ENCODE measurements around the gene MMS22L.

Gene MMS22L

DNA sequence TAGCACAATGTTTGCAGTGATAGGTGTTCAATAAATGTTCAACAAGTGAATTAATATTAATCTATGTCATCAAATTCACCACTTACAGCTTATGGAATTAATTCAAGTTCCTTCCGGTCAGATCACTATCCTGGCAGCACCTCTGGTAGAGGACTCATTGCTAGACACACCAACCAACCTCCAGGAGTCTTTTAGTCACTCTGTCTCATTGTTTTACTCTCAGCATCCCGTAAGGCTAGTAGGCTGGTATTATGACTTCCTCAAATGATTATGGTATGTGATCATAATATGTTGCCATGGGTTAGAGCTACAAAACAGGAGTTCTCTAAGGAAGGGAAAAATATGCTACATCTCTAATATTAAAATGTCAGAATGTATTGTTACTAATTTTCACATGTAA lies 21.7 kb upstream of the MMS22L start:
- Histone ChIP-seq H3K27ac (ENCODE audit: low read depth, low read length) (no peak overlapping the region), H3F3A (ENCODE audit: insufficient read depth) (no peaks in the 10 kb centered on the region), H4K20me1 (ENCODE audit: low read depth, low read length) (no peaks in the 10 kb centered on the region), H3K79me2 (ENCODE audit: insufficient read depth, low read length) (no peaks in the 10 kb centered on the region), H3K4me3 (ENCODE audit: insufficient read depth, low read length, poor library complexity, severe bottlenecking) (no peak overlapping the region), H3K36me3 (ENCODE audit: low read length) (no peaks in the 10 kb centered on the region), H3K9me2 (replicated peaks; ENCODE audit: insufficient read depth, low read length) (no peaks in the 10 kb centered on the region), H3K9ac (ENCODE audit: low read length) (no peak overlapping the region), H3K4me2 (ENCODE audit: low read depth, low read length, poor library complexity, severe bottlenecking) (no peak overlapping the region), H3K9me3 (ENCODE audit: insufficient read depth, low read length) (no peaks in the 10 kb centered on the region), H3K27me3 (ENCODE audit: low read length) (no peaks in the 10 kb centered on the region), H2AFZ (ENCODE audit: low read depth, low read length, severe bottlenecking) (no peak overlapping the region)
- TF ChIP-seq CTCF (IDR thresholded peaks at IDR 0.05; ENCODE audit: insufficient read depth, low read length, poor library complexity, severe bottlenecking): no peak
- TF ChIP-seq EZH2phosphoT487 (conservative IDR thresholded peaks at IDR 0.05; ENCODE audit: low read length): no peak

- no peaks in the 10 kb centered on the region for H3F3A ChIP-seq (ENCODE audit: insufficient read depth)
- no peaks in the 10 kb centered on the region for H3K27me3 ChIP-seq (ENCODE audit: low read length)
- H3K79me2 ChIP-seq (ENCODE audit: insufficient read depth, low read length): no peaks in the 10 kb centered on the region
- peaks cover 3% of the 10 kb centered on the region; the same call in 1 of the 2 replicates for H3K9me3 ChIP-seq (ENCODE audit: insufficient read depth, low read length)
- no peaks in the 10 kb centered on the region for H4K20me1 ChIP-seq (ENCODE audit: low read depth, low read length)
- H3K4me2 ChIP-seq (ENCODE audit: low read depth, low read length, poor library complexity, severe bottlenecking): no peak overlapping the region
- TF ChIP-seq CTCF (IDR thresholded peaks at IDR 0.05; ENCODE audit: insufficient read depth, low read length, poor library complexity, severe bottlenecking) (no peak), EZH2phosphoT487 (conservative IDR thresholded peaks at IDR 0.05; ENCODE audit: low read length) (no peak)
- H3K4me3 ChIP-seq (ENCODE audit: insufficient read depth, low read length, poor library complexity, severe bottlenecking): no peak overlapping the region
- H3K9ac ChIP-seq (ENCODE audit: low read length): no peak overlapping the region
- H2AFZ ChIP-seq (ENCODE audit: low read depth, low read length, severe bottlenecking): no peak overlapping the region
- no peak overlapping the region for H3K27ac ChIP-seq (ENCODE audit: low read depth, low read length)
- no peaks in the 10 kb centered on the region for H3K9me2 ChIP-seq (replicated peaks; ENCODE audit: insufficient read depth, low read length)
- H3K36me3 ChIP-seq (ENCODE audit: low read length): no peaks in the 10 kb centered on the region
These were observed 11.4 kb upstream of the MMS22L start for GRCh38 chr6:97294451-97294850.

DNA sequence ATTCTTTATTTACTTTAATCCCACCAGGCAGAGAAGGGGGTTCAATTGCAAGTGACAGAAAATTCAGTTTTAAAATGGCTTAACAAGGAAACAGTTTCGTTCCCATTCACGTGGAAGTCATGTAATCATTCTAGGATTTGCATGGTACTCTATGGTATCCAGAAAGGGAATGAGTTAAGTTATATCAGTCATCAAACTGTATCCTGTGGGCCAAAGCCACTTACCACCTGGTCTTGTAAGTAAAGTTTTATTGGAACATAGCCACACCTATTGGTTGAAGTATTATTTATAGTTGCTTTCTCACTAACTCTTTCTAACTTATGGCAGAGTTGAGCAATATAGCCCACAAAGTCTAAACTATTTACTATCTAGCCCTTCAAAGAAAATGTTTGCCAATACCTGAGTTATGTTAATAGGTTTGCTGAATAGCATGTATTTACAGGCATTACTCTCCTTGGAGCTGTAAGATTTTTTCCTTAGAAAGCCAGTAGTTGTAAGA lies 10.2 kb upstream of the MMS22L start:
- H3K4me3 ChIP-seq (ENCODE audit: insufficient read depth, low read length, poor library complexity, severe bottlenecking): no peak overlapping the region
- H2AFZ ChIP-seq (ENCODE audit: low read depth, low read length, severe bottlenecking): no peak overlapping the region
- H3K27me3 ChIP-seq (ENCODE audit: low read length): no peaks in the 10 kb centered on the region
- no peak overlapping the region for H3K4me2 ChIP-seq (ENCODE audit: low read depth, low read length, poor library complexity, severe bottlenecking)
- no peak overlapping the region for H3K27ac ChIP-seq (ENCODE audit: low read depth, low read length)
- no peaks in the 10 kb centered on the region for H3F3A ChIP-seq (ENCODE audit: insufficient read depth)
- H3K9ac ChIP-seq (ENCODE audit: low read length): no peak overlapping the region
- H3K9me2 ChIP-seq (replicated peaks; ENCODE audit: insufficient read depth, low read length): no peaks in the 10 kb centered on the region
- H3K79me2 ChIP-seq (ENCODE audit: insufficient read depth, low read length): no peaks in the 10 kb centered on the region
- H3K9me3 ChIP-seq (ENCODE audit: insufficient read depth, low read length): peaks cover 6% of the 10 kb centered on the region; the same call in 1 of the 2 replicates
- no peaks in the 10 kb centered on the region for H3K36me3 ChIP-seq (ENCODE audit: low read length)
- TF ChIP-seq EZH2phosphoT487 (conservative IDR thresholded peaks at IDR 0.05; ENCODE audit: low read length) (no peak), CTCF (IDR thresholded peaks at IDR 0.05; ENCODE audit: insufficient read depth, low read length, poor library complexity, severe bottlenecking) (no peak)
- no peaks in the 10 kb centered on the region for H4K20me1 ChIP-seq (ENCODE audit: low read depth, low read length)

Data from SU-DHL-6 (cell line).